ENCODE data around the gene COL23A1.
"Not testable (repeated sequence)": the region's sequence is repeated elsewhere in the genome, so short reads cannot be mapped to it uniquely, and the experiment has no call there.

Gene COL23A1

GRCh38 chr5:178198151-178198550 lies 392.0 kb downstream of the COL23A1 start:
- not testable (repeated sequence) for DNase-seq (ENCODE audit: low read depth in 2 of 2)

- DNase-seq (ENCODE audit: low read depth in 2 of 2) = no peak
These were observed 393.2 kb downstream of the COL23A1 start for GRCh38 chr5:178196986-178197385.

GRCh38 chr5:178196281-178196812 lies 393.8 kb downstream of the COL23A1 start:
- no peak for DNase-seq (ENCODE audit: low read depth in 2 of 2)

- DNase-seq (ENCODE audit: low read depth in 2 of 2) = no peak
These were observed 396.2 kb downstream of the COL23A1 start for GRCh38 chr5:178194026-178194425.

GRCh38 chr5:178193251-178193809 lies 396.9 kb downstream of the COL23A1 start:
- no peak for DNase-seq (ENCODE audit: low read depth in 2 of 2)

GRCh38 chr5:178192787-178193186 lies 397.4 kb downstream of the COL23A1 start:
- no peak for DNase-seq (ENCODE audit: low read depth in 2 of 2)

GRCh38 chr5:178192244-178192643 lies 397.9 kb downstream of the COL23A1 start:
- no peak for DNase-seq (ENCODE audit: low read depth in 2 of 2)

GRCh38 chr5:178191661-178192060 lies 398.5 kb downstream of the COL23A1 start:
- no peak for DNase-seq (ENCODE audit: low read depth in 2 of 2)

GRCh38 chr5:178189433-178189832 lies 400.8 kb downstream of the COL23A1 start:
- DNase-seq (ENCODE audit: low read depth in 2 of 2) = no peak
